Hematopoietic multipotent progenitor cell (in vitro differentiated cells): ENCODE results near the gene COL4A1. TPM values are rescaled to one million over a fixed set of nuclear protein-coding genes. Genes with fewer than 3 reads are reported as not detected.

Source experiments
- DNase-seq, 3 donors: peaks; one replicate each; pipeline ENCODE4 v3.0.0-alpha.2; 2011 to 2015; ENCODE audit warnings: low read depth in 2 of 3, low spot score in 2 of 3
- total RNA-seq: library from RNA; depleted of rRNA; stranded (reverse); fragments of >200 nt; gene quantifications from one replicate; pipeline ENCODE4 v1.2.3, GENCODE V29; 2012

Gene COL4A1
- under 0.01 TPM for total RNA-seq

DNA sequence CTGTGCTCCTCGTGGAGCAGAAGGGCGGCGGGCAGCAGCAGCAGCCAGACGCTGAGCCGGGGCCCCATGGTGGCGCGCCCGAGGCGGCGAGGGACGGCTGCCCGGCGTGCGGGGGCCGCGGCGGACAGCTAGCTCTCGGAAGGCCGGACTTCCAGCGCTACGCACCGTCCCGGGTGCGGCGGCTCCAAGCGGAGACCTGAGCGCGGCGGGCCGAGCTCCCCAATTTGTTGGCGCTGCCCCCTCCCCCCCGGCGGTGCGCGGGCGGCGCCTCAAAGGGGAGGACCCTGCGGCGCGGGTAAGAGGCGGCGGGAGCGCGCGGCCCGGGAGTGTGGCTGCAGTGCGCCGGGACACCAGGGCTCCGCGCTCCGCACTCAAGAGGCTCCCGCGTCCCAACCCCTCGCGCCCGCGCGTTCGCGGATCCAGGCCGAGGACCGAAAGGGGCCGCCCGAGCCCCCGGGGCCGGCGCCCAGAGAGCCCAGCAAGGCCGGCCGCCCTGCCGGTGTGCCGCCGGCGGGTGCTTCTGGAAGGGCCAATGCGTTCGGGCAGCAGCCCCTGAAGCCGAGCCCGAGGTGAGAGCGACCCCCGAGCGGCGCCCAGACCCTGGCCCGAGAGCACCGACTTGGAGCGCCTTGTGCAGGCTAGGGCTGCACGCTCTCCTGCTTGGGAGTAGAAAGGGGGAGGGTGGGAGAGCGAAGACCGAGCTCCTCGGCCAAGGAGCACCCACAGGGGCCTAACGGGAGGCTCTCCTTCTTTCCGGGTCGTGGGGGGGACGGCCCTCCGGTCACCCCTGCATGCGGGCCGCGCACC, at the start of gene COL4A1, which contains the start of gene COL4A2:
Gene COL4A1 (minus strand): TSS at position 198 of the 807 bp plus-strand sequence. CDS start 130 bp downstream, at position 68.
Gene COL4A2 (plus strand): TSS at position 325 of the 807 bp plus-strand sequence. CDS start 620 bp downstream, outside the sequence.
- DNase-seq = peak in 1 of 3 donors; percentile 6

DNA sequence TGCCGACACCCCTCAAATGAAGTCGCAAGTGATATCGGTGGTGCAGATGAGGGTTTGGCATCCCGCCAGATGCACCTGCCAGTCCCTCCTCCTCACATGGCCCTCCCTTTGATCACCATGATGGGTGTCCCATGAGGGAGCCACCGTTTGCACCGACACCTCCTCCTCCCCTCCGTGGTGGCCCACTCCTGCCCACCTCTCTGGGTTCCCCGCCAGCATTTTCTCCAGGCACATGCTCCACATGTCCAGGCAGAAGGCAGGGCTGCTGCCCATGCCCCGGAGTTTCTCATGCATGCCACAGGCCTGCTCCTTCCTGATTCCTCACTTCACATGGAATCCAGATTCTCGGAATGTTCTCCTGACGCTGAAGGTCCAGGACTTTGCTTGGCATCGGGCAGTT, 49.4 kb upstream of the COL4A1 start:
- no peak for DNase-seq

DNA sequence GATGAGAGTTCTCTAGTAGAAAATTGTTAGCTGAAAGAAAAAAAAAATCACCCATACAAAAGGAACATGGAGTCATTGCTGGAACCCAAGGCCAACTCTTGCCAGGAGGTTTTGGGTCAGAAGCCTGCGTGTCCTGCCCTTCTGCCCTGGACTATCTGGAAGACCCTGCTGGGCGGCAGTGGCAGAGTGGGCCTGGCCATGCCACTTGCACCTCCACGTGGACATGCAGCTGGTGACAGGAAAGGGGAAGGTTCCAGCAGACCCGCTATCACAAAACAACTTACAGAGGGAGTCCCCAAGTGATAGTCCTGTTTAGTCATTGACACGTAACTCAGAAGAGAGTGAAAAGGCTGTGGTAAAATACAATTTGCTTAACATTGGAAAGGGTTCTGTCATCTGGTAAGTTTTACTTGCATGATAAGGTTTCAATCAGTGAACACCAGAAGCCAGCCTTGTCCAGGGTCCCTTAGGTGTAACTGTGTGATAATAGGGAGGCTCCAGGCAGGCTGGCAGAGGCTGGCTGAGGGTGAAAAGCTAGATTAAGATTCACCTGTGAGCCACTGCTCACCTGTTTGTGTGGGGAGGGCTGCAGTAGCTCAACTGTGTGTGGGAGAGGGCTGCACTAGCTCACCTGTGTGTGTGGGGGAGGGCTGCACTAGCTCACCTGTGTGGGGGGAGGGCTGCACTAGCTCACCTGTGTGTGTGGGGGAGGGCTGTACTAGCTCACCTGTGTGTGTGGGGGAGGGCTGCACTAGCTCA, 47.9 kb upstream of the COL4A1 start:
- DNase-seq = no peak

DNA sequence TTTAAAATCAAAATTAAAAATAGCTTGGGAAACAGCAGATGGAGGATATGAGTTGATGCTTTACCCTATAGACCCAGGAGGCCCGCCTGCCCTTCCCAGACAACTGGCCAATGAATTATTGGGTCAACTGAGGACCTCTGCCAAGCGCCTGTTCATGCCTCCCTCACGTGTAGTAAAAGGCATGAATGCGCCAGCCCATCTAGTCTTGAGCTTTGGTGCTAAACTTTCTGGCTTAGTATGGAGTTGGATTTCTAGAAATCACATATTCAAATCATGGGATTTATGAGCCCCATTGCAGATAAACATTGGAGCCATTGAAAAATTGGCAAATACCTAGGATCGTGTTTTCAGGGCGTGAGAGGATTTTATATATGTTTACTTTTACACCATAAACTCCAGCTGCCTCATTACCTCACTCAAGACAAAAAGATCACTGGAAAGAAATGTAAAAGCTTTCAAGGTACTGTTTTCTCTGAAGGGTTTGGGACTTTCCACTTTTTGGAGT, 47.2 kb upstream of the COL4A1 start:
- DNase-seq = no peak

DNA sequence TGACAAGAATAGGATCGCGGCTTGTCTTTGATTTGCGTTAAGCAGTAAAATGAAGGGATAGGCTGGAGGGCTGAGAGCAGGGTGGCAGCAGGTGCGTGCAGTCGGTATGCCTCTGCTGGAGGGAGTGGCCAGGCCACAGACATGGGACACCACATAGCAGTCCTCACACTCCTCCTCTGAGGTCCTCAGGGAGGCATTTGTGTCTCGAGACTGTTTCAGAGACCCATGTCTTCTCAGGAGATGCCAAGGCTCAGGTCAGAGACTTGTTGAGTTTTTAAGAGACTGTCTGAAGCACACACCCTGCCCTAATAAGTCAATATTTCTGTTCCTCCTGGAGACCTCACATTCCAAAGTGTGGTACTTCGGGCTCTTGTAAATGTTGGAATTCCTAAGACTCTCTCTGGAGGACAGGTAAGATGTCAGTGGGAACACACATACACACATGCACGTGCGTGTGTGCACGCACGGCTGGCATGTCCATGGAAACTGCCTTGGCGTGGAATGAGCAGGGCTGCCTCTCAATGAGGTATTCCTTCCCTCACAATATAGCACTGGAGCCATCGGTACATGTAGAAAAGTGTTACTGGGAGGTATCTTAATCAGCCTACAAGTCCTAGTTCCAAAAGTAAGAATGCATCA, 46.5 kb upstream of the COL4A1 start:
- no peak for DNase-seq

DNA sequence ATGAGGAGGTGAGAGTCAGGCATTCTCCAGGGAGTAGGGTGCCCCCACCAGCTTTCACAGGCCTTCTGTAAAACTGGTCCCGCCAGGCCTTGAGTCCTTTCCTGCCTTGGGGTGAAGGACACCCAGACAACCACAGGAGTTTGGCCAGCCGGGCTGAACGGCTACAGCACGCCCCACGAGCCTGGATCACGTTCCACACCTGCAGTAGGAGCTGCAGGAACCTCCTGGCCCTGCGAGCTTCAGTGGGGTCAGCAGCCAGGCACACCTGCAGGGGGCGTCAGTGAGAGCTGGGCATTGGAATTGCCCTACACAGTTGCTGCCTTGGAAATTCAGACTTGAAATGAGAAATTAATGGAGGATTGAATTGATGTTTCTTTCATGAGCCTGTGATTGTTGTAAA, 45.8 kb upstream of the COL4A1 start:
- DNase-seq = no peak

DNA sequence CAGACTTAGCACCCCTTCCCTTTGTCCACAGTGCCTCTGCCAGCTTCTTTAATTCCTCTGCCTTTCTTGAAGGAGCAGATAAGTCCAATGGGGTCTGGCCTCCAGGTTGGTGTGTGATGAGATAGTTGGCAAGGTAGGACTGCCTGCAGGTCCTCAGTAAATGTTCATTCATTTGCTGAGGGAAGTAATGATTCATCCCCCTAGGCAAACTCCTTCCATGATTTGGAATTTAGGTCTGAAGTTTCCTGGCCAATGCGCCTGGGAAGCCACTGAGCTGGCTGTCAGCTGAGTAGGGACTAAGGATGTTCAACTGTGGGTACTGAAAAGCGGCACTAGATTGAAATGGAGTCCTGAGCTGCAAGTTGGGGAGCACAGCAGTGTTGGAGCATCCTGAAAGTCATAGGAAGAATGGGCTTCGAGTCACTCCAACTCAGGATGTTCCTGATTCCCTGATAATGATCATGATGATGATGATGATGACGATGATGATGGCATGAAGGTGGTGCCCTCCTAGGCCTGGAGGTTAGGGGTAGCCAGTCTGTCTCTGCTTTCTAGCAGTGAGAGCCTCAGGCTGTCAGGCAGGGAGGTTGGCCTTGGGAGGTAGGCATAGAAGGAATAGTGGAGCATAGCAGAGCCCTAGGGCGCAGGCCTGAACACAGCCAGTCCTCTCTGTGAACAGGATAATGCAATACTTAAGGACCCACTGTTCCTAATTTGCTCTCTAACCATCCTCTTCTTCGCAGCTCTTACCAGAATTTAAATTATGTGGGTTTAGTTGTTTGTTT, 44.9 kb upstream of the COL4A1 start:
- no peak for DNase-seq

DNA sequence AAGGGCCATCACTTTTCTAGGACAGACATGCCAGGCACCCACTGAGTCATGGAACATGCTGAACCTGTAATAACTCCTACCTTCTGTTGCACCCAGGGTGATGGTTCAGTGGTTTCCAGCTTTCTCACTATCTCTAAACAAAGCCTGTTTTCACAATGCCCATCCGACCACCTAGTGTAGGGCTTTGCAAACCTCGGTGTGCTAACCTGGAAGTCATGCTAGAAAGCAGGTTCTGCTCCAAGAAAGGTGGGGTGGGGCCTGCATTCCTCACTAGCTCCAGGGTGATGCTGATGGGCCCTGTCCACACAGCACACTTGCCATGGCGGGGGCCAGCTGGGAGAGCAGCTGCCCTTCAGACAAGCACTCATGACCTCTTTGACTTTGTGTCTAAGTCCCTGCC, 43.6 kb upstream of the COL4A1 start:
- DNase-seq = no peak

DNA sequence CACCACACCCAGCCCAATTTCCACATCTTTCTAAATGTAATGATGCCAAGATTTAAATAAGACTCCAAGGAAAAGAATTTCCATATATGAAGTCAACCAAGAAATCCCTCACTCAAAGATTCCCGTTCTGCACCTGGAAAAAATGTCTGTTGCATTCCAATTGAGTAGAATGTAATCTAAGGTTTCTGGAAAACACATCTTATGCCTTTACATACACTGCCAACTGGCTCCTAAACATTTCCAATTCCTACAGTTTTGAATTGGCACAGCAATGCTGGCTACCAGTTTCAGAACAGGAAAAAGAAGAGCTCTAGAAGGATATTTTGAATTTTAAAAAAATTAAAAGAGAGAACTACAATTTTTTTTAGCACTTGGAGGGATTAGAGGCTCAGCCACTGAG, 43.1 kb upstream of the COL4A1 start:
- no peak for DNase-seq

DNA sequence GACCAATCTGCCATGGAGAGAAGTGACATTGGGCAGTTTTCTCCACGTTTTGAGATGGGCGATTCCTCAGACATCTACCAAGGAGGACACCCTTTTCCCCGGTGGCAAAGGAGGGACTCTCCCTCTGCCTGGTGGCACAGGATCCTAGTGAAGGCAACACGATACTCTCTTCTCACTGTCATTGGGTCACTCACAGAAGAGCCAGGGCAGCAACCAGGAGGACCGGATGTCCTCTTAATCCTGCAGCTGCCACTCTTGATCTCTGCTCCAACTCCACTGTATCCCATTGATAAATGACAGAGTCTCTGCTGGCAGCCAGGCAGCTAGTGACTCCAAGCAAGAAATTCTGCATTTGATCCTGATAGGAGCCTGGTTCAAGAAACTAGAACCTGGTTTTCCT, 42.3 kb upstream of the COL4A1 start:
- DNase-seq = no peak

DNA sequence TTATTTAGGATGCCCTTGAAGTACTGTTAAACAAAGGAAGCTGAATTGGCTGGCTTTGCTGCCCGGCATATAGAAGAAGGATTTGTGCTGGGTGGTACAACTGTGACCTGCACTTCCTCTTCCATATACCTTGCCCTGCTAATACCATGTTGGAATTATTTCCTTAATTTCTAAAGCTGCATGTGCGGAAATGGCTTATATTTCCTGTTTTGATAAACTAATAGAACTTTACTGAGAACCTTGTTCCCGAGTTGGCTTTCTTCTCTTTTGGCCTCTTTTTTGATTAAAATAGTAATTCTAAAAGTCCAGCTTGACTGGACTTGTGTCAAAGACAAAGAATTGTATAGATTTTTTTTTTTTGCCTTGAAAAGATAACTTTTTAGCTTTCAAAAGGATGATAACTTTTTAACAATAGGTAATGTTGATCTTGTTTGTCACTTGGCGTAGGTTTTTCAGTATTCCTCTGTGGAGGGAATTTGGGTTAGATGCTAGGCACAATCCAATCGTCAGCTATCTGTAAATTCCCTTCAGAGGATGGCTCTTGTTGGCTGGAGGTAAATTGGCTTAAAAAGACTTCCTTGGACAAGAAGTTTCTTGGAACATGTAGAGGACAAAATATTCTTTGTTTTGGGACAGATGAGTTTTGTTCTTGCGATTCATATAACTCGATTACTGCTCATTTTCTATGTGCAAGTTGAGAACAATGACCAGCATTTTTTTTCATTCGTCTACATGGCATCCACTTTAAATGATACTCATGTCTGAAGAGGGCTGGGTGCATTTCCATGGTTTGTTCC, 41.5 kb upstream of the COL4A1 start:
- DNase-seq = no peak

DNA sequence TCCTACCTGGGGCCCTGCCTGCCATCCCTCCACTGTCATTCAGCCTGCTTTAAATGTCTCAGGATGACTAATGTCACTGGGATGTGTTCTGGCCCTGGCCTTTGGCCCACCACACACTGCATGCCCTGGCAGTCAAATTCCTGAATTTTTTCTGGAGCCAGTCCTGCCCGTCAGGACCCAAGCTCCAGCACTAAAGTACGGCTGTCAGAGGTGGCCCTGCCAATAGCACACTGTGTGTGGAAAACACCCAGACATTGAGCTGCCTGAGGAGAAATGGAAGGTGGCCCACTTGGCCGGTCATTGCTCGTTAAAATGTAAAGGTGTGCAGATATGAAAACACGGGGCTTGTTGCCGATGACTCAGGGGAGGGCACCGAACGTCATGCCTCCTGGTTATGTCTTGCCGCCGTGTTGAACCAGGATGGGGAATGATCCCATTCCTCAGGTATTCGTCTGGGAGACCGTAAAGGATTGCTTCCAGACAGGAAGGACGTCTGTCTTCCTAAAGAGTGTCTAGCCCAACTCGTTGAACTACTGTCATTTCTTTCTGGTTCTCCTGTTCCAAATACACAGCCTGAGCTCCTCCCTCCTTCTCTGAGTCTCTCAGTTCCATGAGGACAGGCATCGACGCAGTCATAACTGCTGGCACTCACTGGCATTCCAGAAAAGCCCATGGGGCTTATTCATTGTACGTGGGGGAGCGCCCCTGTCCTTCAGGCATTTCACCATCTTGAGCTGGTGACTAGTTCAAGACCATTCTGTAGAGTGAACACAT, 40.8 kb upstream of the COL4A1 start:
- DNase-seq = no peak

DNA sequence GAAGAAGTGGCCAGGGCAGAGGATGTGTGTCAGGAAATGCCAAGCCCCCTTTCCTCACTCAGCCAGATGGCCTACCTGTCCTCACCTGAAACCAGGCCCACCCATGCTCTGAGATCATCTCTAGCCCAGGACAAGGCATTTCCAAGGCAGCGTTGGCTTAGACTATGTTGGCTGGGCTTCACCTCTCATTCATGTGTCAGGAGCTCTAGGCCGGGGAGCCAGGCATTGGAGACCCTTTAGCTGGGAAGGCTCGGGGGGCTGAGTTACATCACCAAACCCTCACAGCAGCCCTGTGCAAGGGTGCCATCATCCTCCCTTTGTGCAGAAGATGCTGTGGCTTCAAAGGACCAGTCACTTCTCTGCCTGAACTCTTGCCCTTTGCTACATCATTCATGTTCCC, 40.1 kb upstream of the COL4A1 start:
- DNase-seq = no peak

DNA sequence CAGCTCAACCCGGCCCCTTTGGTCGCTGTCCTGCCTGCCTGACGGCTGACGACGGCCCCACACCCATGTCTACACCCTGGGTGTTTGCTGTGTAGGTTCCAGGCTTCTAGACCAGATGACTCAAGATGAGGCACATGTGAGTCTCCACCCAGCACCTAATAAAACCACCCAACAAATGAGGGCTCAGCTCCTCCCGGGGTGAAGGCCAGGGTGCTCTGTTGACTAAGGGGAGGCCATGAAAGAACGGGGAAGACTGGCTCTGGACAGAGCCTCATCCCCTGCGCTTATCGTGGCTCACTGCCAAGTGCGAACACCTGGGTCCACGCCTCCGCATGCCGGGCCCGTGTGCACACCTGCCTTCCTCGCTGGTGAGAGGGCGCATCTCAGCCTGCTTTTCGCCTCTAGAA, 39.7 kb upstream of the COL4A1 start:
- DNase-seq = no peak

DNA sequence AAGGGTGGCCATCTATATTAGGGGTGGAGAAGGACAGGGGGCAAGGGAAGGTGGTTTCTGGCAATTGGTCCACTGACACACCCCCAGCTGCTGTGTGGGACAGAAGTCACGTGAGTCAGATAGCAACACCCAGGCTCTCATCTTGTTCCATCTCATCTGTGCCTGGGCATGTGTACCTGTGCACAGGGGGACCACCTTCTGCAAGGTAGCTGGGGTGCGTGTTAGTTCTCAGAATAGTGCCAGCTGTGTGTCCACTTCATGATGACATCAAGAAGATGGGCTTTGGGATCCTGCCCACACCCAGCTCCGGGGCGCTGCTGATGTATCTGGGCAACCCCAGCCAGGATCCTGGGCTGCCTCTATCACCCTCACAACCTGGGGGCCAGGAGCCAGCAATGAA, 38.7 kb upstream of the COL4A1 start:
- no peak for DNase-seq

DNA sequence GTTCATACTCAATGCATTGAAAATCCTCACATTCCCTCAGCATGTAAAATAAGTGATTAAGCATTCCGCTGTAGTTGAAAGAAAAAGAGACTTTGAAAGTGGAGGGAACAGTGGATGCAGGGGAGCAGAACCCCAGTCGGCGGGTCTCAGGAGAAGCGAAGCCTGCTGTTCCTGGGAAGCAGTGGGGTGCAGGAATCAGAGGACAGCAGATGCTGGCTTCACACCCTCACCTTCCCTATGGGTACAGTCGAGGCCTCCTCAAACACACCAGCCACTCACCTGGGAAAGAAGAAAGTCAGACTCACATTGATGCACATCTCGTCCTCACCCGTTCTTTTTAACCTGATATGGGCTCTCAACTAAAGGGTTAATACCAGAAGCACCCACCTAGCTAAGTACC, 38.3 kb upstream of the COL4A1 start:
- DNase-seq = no peak

DNA sequence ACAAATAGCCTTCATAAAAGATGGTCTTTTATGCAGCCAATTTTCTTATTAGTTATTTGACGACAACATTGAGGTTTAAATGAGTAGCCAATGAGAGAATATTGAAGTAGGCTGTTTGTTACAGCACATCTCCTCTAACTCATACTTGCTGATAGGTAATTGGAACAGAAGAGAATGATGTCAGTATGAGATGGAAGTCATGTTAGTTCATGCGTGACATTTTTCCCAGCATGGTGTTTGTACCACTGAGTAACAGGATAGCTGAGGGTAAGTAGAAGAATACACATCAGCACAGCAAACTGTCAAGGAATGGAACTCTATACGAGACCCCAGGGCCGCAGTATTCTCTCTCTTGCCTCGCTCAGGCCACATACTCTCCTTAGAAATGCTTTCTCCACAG, 37.4 kb upstream of the COL4A1 start:
- no peak for DNase-seq

DNA sequence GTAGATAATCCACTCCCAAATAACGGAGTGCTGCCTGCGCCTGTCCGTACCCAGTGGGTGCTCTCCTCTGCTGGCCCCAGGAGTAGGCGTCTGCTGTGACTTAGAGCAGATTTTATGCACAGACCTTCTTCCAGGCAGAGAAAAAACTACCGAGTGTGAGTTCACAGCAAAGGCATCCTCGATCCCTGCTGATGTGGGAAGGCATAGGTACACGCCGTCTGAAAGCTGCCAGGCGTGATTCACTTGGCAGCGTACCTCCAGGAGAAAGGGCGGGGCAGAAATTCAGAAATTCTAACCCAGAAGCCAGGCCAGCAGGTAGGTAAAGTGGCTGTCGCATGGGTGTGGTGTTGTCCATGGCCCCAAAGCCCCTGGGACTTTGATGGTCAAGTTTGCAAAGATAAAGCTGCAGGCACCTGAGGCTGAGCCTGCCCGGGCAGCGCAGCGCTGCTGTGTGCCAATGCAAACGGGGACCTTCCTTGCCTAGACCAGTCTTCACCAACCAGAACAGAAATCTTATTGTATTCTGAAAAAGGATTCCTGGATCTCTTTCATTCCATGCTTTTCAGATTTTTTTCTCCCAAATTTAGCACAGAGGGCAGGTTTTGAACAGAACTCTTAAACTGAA, 36.4 kb upstream of the COL4A1 start:
- no peak for DNase-seq

DNA sequence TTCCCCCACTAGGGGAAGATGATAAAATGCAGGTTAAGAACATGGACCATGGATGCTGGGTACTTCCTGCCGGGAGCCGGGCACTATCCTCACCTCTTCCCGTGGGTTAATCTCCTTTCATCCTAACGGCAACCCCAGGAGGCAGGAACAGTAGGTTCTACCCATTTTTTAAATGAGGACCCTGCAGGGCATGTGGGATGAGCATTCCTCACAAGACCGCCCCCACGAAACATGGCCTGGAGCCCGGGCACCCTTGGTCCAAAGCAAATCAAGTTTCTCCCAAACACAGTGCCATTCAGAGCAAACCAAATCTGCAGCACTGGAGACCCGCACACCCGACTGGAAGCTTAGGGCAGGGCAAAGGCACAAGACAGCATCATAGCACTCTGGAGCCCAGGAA, 35.5 kb upstream of the COL4A1 start:
- DNase-seq = no peak
